Aorta (tissue), 5 donors: Measurements from ENCODE around the gene MST1R. TPM values are rescaled to one million over a fixed set of nuclear protein-coding genes. Genes with fewer than 3 reads are reported as not detected.
"Not testable (repeated sequence)": the region's sequence is repeated elsewhere in the genome, so short reads cannot be mapped to it uniquely, and the experiment has no call there.

Experiments used
- ATAC-seq: fragments of 200-7000 bp; cut with Tn5 transposase; one replicate; pipeline ENCODE4 v1.9.1; 2022; ENCODE audit warnings: moderate library complexity; ENCODE audit not compliant: low FRiP score
- DNase-seq, 2 donors: peaks; one replicate each; pipeline ENCODE4 v3.0.0-alpha.2; 2020
- H3K27ac ChIP-seq, 2 donors: one replicate each; pipeline ENCODE4 v1.5.1; 2013; ENCODE audit warnings: low read length in 2 of 2, mild to moderate bottlenecking in 2 of 2, moderate library complexity in 2 of 2, control low read depth in 1 of 2, inconsistent platforms in 1 of 2, low read depth in 1 of 2
- H3K27me3 ChIP-seq, 2 donors: one replicate each; pipeline ENCODE4 v1.6.1; 2013; ENCODE audit warnings: control low read depth in 1 of 2, low read length in 1 of 2, mild to moderate bottlenecking in 1 of 2, moderate library complexity in 1 of 2; ENCODE audit not compliant: insufficient read depth in 2 of 2, control insufficient read depth in 1 of 2
- H3K36me3 ChIP-seq, 2 donors: one replicate each; pipeline ENCODE4 v1.6.1; 2013; ENCODE audit warnings: control low read depth in 1 of 2, low read length in 1 of 2, mild to moderate bottlenecking in 1 of 2; ENCODE audit not compliant: insufficient read depth in 2 of 2, control insufficient read depth in 1 of 2
- H3K4me1 ChIP-seq, 2 donors: one replicate each; pipeline ENCODE4 v1.6.1; 2013; ENCODE audit warnings: low read length in 2 of 2, control low read depth in 1 of 2, mild to moderate bottlenecking in 1 of 2, moderate library complexity in 1 of 2; ENCODE audit not compliant: insufficient read depth in 2 of 2, control insufficient read depth in 1 of 2
- H3K4me3 ChIP-seq, 2 donors: one replicate each; pipeline ENCODE4 v1.5.1; 2013; ENCODE audit warnings: low read length in 2 of 2, control low read depth in 1 of 2, mild to moderate bottlenecking in 1 of 2
- H3K9me3 ChIP-seq: one replicate; pipeline ENCODE4 v1.6.1; 2013; ENCODE audit warnings: mild to moderate bottlenecking, low read length; ENCODE audit not compliant: control insufficient read depth
- WGBS, 2 donors: extraction: QIAGEN DNeasy Blood & Tissue Kit; methylation state at CpG; one replicate each; pipeline ENCODE4 v1.1.7; 2013; 5-methylcytosine and 5-hydroxymethylcytosine counted together
- intact Hi-C, 2 donors: fragments of 100-400 bp; cut with DNase I; formaldehyde crosslinking; loops; one replicate each; pipeline versions ENCODE4 v1.14.2 to v1.15.0; 2022
- long read RNA-seq, 2 donors: library from polyadenylated mRNA; unstranded; transcript quantifications; one replicate each; pipeline ENCODE4 v2.0.0, GENCODE V29; 2020 to 2021
- polyA plus RNA-seq, 2 donors: library from polyadenylated mRNA; stranded (reverse); fragments of 200-250 nt; gene quantifications; one replicate each; pipeline ENCODE4 v1.2.3, GENCODE V29; 2013
- total RNA-seq, 2 donors: library from RNA; stranded (reverse); fragmentation: NEBNext Ultra II Directional; extraction: Animal tissue kit (Norgen Biotek cat#: 25700); gene quantifications; one replicate each; pipeline ENCODE4 v1.2.1, GENCODE V29; 2021
- donor health status: healthy with polysubstance abuse.
- donor health status: Bipolar disorder and iron deficiency.
- donor health status: DM: no; HTN: no; CAD: no.
- donor health status: DM: no; HTN: no; CAD: no.
- donor health status: DM: yes; HTN: yes; CAD: no.

The MST1R gene
- total RNA-seq (10 to 100 TPM in 1 of 2 donors, 1 to 10 TPM in 1; 2.7 to 13.1 TPM), polyA plus RNA-seq (1 to 10 TPM; 7.4 to 7.6 TPM)
- long read RNA-seq, donor 1, partial matches to known transcripts: 1 of 2 reads
- long read RNA-seq, donor 1, other reads (novel, unspliced or antisense): 1 of 2 reads
- long read RNA-seq, donor 2, partial matches to known transcripts: 1 of 1 reads
- long read RNA-seq, donor 2, other reads (novel, unspliced or antisense): 0 of 1 reads

GRCh38 chr3:49903451-49904424, at the start of gene MST1R:
MST1R (minus strand) TSS chr3:49903873; CDS start chr3:49903609, 264 bp downstream.
- no peaks in the 10 kb centered on the region for H3K9me3 ChIP-seq
- no peak within 1 kb of the TSS for H3K4me3 ChIP-seq
- H3K27ac ChIP-seq: no peak within 1 kb of the TSS
- peak; percentile 85 for ATAC-seq
- no peaks in the 10 kb centered on the region for H3K36me3 ChIP-seq
- peak; percentile 80 to 90 for DNase-seq
- no peaks in the 10 kb centered on the region for H3K27me3 ChIP-seq
- intact Hi-C loops: loop anchor here in 1 of 2 donors (2.0 to 5.0 kb wide), 2 partner anchors 101 to 181 kb away; partner anchors contain the start of genes GMPPB and INKA1
- 43 to 48% methylated on average over 60 to 65 of the region's 65 CpGs for WGBS, 2 donors
- peaks cover 0 to 3% of the 10 kb centered on the region in 2 donors for H3K4me1 ChIP-seq

GRCh38 chr3:49952924-49953323, 49.3 kb upstream of the MST1R start:
- ATAC-seq (no peak), DNase-seq (no peak)
- peaks cover 0 to 4% of the 10 kb centered on the region in 2 donors for H3K4me1 ChIP-seq
- 96 to 98% methylated on average over 6 of the region's 6 CpGs for WGBS, 2 donors
- intact Hi-C loops: no loop called here
- H3K27me3 ChIP-seq: no peaks in the 10 kb centered on the region
- H3K9me3 ChIP-seq: no peaks in the 10 kb centered on the region
- H3K27ac ChIP-seq: no peak overlapping the region
- no peak overlapping the region for H3K4me3 ChIP-seq
- no peaks in the 10 kb centered on the region for H3K36me3 ChIP-seq

- no peaks in the 10 kb centered on the region for H3K27me3 ChIP-seq
- no peaks in the 10 kb centered on the region for H3K36me3 ChIP-seq
- ATAC-seq: no peak
- H3K4me1 ChIP-seq: no peaks in the 10 kb centered on the region
- intact Hi-C loops: no loop called here
- no peaks in the 10 kb centered on the region for H3K9me3 ChIP-seq
- 64 to 68% methylated on average over 2 of the region's 2 CpGs for WGBS, 2 donors
- no peak overlapping the region for H3K27ac ChIP-seq
- DNase-seq: no peak
- H3K4me3 ChIP-seq: no peak overlapping the region
Measured at GRCh38 chr3:49942651-49943050, 39.0 kb upstream of the MST1R start.

- Histone ChIP-seq H3K9me3 (no peaks in the 10 kb centered on the region), H3K4me1 (no peaks in the 10 kb centered on the region), H3K36me3 (no peaks in the 10 kb centered on the region), H3K27ac (peak overlapping the region; percentile 51 to 64), H3K27me3 (no peaks in the 10 kb centered on the region), H3K4me3 (peak overlapping the region; percentile 56 to 74)
- ATAC-seq: no peak
- intact Hi-C loops: no loop called here
- 5% methylated on average over 23 of the region's 23 CpGs for WGBS, 2 donors
- DNase-seq: no peak
Measured at GRCh38 chr3:49940667-49941249, 37.1 kb upstream of the MST1R start.

GRCh38 chr3:49939858-49940666, 36.4 kb upstream of the MST1R start, which contains the start of gene RBM6:
RBM6 (plus strand) TSS chr3:49940150; CDS start chr3:49962642, 22,492 bp downstream.
- H3K9me3 ChIP-seq: no peaks in the 10 kb centered on the region
- intact Hi-C loops: no loop called here
- DNase-seq (peak; percentile 99), ATAC-seq (peak; percentile 99)
- H3K4me1 ChIP-seq: no peaks in the 10 kb centered on the region
- peak within 1 kb of the TSS; percentile 56 to 74 for H3K4me3 ChIP-seq
- 0% methylated on average over 71 to 74 of the region's 74 CpGs for WGBS, 2 donors
- no peaks in the 10 kb centered on the region for H3K27me3 ChIP-seq
- H3K36me3 ChIP-seq: no peaks in the 10 kb centered on the region
- peak within 1 kb of the TSS; percentile 51 to 64 for H3K27ac ChIP-seq

GRCh38 chr3:49937090-49937489, 33.4 kb upstream of the MST1R start:
- DNase-seq (no peak), ATAC-seq (no peak)
- intact Hi-C loops: no loop called here
- Histone ChIP-seq H3K4me1 (no peaks in the 10 kb centered on the region), H3K9me3 (no peaks in the 10 kb centered on the region), H3K27ac (no peak overlapping the region), H3K27me3 (no peaks in the 10 kb centered on the region), H3K36me3 (no peaks in the 10 kb centered on the region), H3K4me3 (no peak overlapping the region)
- WGBS, 2 donors: 43 to 46% methylated on average over 3 of the region's 3 CpGs

- intact Hi-C loops, ATAC-seq, H3K27me3 ChIP-seq, H3K4me3 ChIP-seq, H3K36me3 ChIP-seq, H3K4me1 ChIP-seq, H3K9me3 ChIP-seq, H3K27ac ChIP-seq: not testable (repeated sequence)
- peak in 1 of 2 donors; percentile 31 for DNase-seq
- WGBS, 2 donors: 93 to 94% methylated on average over 15 of the region's 15 CpGs
Measured at GRCh38 chr3:49932281-49932680, 28.6 kb upstream of the MST1R start.

GRCh38 chr3:49930922-49931321, 27.2 kb upstream of the MST1R start:
- WGBS, 2 donors: 84 to 93% methylated on average over 1 of the region's 1 CpG
- DNase-seq (peak in 1 of 2 donors; percentile 50), ATAC-seq (no peak)
- Histone ChIP-seq H3K27me3 (no peaks in the 10 kb centered on the region), H3K9me3 (no peaks in the 10 kb centered on the region), H3K27ac (no peak overlapping the region), H3K36me3 (no peaks in the 10 kb centered on the region), H3K4me3 (no peak overlapping the region), H3K4me1 (no peaks in the 10 kb centered on the region)
- intact Hi-C loops: no loop called here
